Stimulated activated CD4-positive, alpha-beta T cell treated with anti-CD3 and anti-CD28 coated beads, Interleukin-2, amount 100 ng/mL, for 4 hours (primary cell): ENCODE results near the gene CPNE2.

Experiments used
- DNase-seq: peaks from one replicate; pipeline ENCODE4 v3.0.0-alpha.2; 2020; ENCODE audit warnings: low read depth

Gene CPNE2

DNA sequence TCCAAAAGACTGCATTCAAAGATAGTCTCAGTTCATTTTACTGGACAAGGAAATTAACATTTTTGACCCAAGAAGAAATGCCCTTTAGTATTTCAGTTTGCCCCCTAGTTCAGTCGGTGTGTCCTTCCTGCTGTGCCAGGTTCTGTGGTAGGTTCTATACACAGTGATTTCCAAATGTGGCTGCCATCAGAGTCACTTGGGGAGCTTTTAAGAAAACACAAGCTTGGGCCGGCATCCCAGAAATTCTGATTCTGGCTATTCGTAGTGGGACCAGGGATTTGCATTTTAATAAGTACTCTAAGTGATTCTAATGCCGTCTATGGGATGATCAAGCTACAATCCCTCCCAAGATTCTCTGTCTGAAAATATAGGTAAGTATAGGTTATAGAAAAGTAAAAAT, 103.9 kb downstream of the CPNE2 start:
- DNase-seq, result no peak

DNA sequence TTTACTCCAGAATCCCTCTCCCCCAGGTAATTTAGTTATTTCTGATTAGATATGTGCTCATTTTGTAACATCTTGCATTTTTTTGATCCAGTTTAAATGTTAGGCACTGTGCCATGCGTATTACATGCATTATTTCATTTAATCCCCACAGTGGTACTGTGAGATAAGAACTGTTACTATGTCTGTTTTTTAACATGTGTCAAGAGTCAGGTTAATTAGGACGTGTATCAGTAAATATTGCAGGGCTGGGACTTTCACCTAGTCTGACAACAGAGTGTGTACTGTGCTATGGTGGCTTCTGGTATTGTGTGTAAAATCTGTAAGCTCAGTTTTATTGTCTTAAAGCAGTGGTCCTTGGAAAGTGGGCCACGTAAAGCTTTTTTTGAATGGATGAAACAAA, 104.4 kb downstream of the CPNE2 start:
- DNase-seq, result no peak
